Measurements from ENCODE around the gene COX11.

DNA sequence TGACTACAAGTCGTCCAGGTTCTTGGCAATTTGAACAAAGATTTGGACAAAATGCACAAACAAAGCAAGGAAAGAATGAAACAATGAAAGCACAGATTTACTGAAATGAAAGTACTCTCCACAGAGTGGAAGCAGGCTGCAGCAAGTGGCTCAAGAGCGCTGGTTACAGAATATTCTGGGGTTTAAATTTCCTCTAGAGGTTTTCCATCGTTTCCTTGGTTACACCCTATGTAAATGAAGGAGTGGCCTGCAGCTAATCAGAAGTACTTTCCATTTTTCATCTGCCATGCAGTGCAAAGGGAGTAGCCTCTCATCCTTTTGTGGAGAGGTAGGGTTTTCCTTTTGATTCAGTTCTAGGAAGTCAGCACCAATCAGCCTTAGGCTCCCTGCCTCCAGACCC, 11.9 kb upstream of the COX11 start:
- TF ChIP-seq EP300 (IDR thresholded peaks at IDR 0.05) = no peak
- TF ChIP-seq, protein P1, sequence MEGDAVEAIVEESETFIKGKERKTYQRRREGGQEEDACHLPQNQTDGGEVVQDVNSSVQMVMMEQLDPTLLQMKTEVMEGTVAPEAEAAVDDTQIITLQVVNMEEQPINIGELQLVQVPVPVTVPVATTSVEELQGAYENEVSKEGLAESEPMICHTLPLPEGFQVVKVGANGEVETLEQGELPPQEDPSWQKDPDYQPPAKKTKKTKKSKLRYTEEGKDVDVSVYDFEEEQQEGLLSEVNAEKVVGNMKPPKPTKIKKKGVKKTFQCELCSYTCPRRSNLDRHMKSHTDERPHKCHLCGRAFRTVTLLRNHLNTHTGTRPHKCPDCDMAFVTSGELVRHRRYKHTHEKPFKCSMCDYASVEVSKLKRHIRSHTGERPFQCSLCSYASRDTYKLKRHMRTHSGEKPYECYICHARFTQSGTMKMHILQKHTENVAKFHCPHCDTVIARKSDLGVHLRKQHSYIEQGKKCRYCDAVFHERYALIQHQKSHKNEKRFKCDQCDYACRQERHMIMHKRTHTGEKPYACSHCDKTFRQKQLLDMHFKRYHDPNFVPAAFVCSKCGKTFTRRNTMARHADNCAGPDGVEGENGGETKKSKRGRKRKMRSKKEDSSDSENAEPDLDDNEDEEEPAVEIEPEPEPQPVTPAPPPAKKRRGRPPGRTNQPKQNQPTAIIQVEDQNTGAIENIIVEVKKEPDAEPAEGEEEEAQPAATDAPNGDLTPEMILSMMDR (IDR thresholded peaks at IDR 0.05) = no peak
- no peak for TF ChIP-seq POLR2A (IDR thresholded peaks at IDR 0.05)
- no peak for TF ChIP-seq POLR2AphosphoS5 (IDR thresholded peaks at IDR 0.05)
